Measurements from ENCODE around the gene EIF4B. TPM values are rescaled to one million over a fixed set of nuclear protein-coding genes. Genes with fewer than 3 reads are reported as not detected.

EIF4B gene
- total and polyA plus RNA-seq, 2 of the 8 experiments (the other 6 are each of a cell fraction or from before 2014, with no cell fraction given), result 269 to 816 TPM

DNA sequence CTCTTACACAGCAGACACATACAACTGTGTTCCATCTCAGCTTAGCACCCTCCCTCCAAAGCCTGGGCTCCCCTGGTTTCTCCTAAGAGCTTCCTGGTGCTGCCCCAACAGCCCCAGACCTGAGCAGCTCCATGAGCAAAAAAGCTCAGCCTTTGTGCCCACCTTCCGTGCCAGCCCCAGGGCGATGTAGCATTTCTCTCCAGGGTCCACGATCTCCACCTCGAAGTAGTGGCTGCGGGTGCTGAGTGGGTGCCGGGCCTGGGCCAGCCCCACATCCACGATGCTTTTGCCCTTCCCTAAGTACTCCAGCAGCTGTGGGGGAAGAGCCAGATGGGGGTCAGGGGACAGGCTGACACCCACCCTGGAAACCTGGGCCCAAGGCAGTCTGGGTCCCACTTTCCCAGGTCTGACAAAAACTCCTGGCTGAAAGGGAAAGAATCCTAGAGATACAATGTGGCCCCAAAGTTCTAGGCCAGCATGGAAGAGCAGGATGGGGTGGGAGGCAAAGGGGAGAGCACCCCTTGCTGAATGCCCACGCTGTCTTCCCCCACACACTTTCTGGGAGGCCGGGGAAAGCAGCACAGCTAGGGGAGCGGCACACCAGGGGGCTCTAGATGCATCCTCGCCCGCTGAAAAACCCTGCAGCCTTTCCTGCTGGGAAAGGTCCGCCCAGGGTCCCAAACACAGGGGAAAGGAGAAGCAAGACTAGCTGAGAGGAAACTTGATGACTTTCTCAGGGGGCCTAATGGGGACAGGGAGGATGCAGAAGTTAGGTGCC lies 61.9 kb downstream of the EIF4B start:
- Histone ChIP-seq H3K79me1 (ENCODE audit: low read depth, low read length) (no peaks in the 10 kb centered on the region), H3K36me3 (ENCODE audit: control insufficient read depth in 2 of 4, insufficient read depth in 4 of 4, low read length in 3 of 4) (no peaks in the 10 kb centered on the region), H3K4me3 (ENCODE audit: extremely low read depth in 1 of 4, insufficient read depth in 2 of 4, low read depth in 3 of 4, low read length in 4 of 4) (no peak overlapping the region), H3K27me3 (replicated peaks in 1 of 4; ENCODE audit: control insufficient read depth in 3 of 4, extremely low read depth in 1 of 4, insufficient read depth in 3 of 4, low read length in 3 of 4) (peaks cover 0 to 2% (median 0%) of the 10 kb centered on the region in 4 experiments; a peak in 2 of 7 replicates), H3K4me2 (ENCODE audit: insufficient read depth in 1 of 2, low read depth in 2 of 2, low read length in 2 of 2) (no peak overlapping the region), H2AFZ (ENCODE audit: low read length) (no peak overlapping the region), H4K20me1 (replicated peaks in 1 of 2; ENCODE audit: control insufficient read depth in 1 of 2, insufficient read depth in 2 of 2, low read length in 2 of 2) (peaks cover 2 to 6% of the 10 kb centered on the region in 2 experiments), H3K23me2 (ENCODE audit: low read depth, low read length) (no peaks in the 10 kb centered on the region), H3K18ac (ENCODE audit: extremely low read depth, low read length) (no peak overlapping the region), H4K5ac (ENCODE audit: insufficient read length, low read depth, low read length) (no peak overlapping the region), H3K79me2 (ENCODE audit: control insufficient read depth in 1 of 2, insufficient read depth in 2 of 2, low read length in 2 of 2) (no peaks in the 10 kb centered on the region), H2AK5ac (ENCODE audit: low read depth, low read length) (no peak overlapping the region), H2BK20ac (ENCODE audit: low read length) (no peak overlapping the region), H3K9ac (replicated peaks in 1 of 4; ENCODE audit: extremely low read depth in 1 of 4, low read depth in 3 of 4, low read length in 3 of 4) (no peak overlapping the region), H2BK12ac (ENCODE audit: low read depth, low read length) (no peak overlapping the region), H2BK120ac (replicated peaks; ENCODE audit: low read depth, low read length) (no peak overlapping the region), H3K56ac (replicated peaks; ENCODE audit: insufficient read length, low read depth, low read length) (no peak overlapping the region), H3K14ac (ENCODE audit: insufficient read length) (no peak overlapping the region), H3K4me1 (replicated peaks in 1 of 4; ENCODE audit: control insufficient read depth in 3 of 4, insufficient read depth in 4 of 4, low read length in 3 of 4) (peaks cover 4 to 16% (median 10%) of the 10 kb centered on the region in 4 experiments), H3K27ac (ENCODE audit: low read depth, low read length) (no peak overlapping the region), H3K9me3 (ENCODE audit: insufficient read depth in 2 of 2, low read depth in 1 of 2, low read length in 1 of 2) (no peaks in the 10 kb centered on the region), H4K8ac (ENCODE audit: extremely low read depth, insufficient read depth, low read length) (peak overlapping the region; percentile 29; the same call in 1 of the 2 replicates), H2BK15ac (ENCODE audit: low read length) (no peak overlapping the region), H2BK5ac (ENCODE audit: low read depth, low read length) (no peak overlapping the region), H4K91ac (replicated peaks; ENCODE audit: insufficient read length, low read length) (no peak overlapping the region), H3K4ac (replicated peaks; ENCODE audit: insufficient read length, low read depth, low read length) (no peak overlapping the region), H3K23ac (ENCODE audit: insufficient read length) (no peak overlapping the region)
- ChIA-PET CTCF (ENCODE audit: partially characterized antibody) (interaction anchor here (1.0 to 22.4 kb wide), 10 partner anchors 12 to 183 kb away, joined by 3 to 531 read pairs (median 53); partner anchors contain the start of genes IGFBP6, SOAT2, SPRYD3 and TNS2), POLR2A (ENCODE audit: partially characterized antibody) (interaction anchor here (0.9 to 1.2 kb wide), 2 partner anchors 11 to 31 kb away, joined by 3 read pairs; partner anchors contain the start of gene SPRYD3)
- FAIRE-seq (no peak), DNase-seq (ENCODE audit: low read depth in 1 of 2, low spot score in 2 of 2) (no peak)
- TF ChIP-seq FOSL1 (IDR thresholded peaks at IDR 0.05; ENCODE audit: insufficient read depth, low read depth, low read length) (no peak), NRF1 (IDR thresholded peaks at IDR 0.05; ENCODE audit: low read depth, low read length) (no peak), HDAC6 (IDR thresholded peaks at IDR 0.05; ENCODE audit: low read depth, low read length) (no peak), SAP30 (IDR thresholded peaks at IDR 0.05; ENCODE audit: insufficient read depth, insufficient replicate concordance, low read length) (no peak), KDM5A (IDR thresholded peaks at IDR 0.05; ENCODE audit: low read length) (no peak), NANOG (IDR thresholded peaks at IDR 0.05; ENCODE audit: insufficient read depth, low read depth, low read length, poor library complexity, severe bottlenecking) (no peak)
- 79% methylated on average over 12 of the region's 13 CpGs; no CpG with 5 or more reads in 1 of the 2 experiments for WGBS, 2 experiments (ENCODE audit: extremely low coverage in 1 of 2, insufficient coverage in 1 of 2, insufficient read length in 1 of 2, insufficient replicate concordance in 2 of 2, low coverage in 1 of 2, low lambda C conversion rate in 2 of 2, missing lambda C conversion rate in 1 of 2)
